ENCODE data around the gene RCC1. TPM values are rescaled to one million over a fixed set of nuclear protein-coding genes. Genes with fewer than 3 reads are reported as not detected.
A peak's percentile ranks its signal among the peaks of the same experiment; 100 is the strongest.
"Not testable (repeated sequence)": the region's sequence is repeated elsewhere in the genome, so short reads cannot be mapped to it uniquely, and the experiment has no call there.

RCC1 gene
- total and polyA plus RNA-seq, 4 donors, result 9.0 to 17.0 (median 9.5) TPM

DNA sequence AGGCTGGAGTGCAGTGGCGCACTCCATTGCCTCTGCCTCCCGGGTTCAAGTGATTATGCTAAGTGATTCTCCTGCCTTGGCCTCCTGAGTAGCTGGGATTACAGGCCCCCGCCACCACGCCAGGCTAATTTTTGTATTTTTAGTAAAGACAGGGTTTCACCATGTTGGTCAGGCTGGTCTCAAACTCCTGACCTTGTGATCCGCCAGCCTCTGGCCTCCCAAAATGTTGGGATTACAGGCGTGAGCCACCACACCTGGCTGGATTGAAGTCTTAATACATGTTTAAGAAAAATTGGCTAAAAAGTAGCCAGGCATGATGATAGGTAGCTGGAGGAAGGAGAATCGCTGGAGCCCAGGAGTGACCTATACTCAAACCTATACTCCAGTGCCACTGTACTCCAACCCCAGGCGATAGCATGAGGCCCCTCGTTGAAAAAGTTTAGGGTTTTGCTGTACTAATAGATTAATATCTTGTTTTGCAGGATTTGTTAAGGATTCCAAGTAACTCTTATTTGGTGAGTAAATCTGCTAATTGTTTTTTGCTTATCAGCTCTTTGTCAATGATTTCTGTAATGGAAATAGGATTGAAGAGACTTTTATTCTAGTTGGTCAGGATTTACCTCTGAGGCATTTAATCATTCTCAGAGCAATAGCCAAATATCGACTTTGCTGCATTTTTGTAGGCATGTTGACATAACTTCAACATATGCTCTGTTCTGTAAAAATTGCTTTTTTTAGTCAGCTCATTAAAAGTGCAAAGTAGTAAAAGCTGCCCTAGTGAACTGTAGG, 2.0 kb downstream of the RCC1 start:
- H3K27me3 ChIP-seq (ENCODE audit: control insufficient read depth in 1 of 2, insufficient read depth in 2 of 2, low read length in 1 of 2), result no peaks in the 10 kb centered on the region
- ATAC-seq (ENCODE audit: low FRiP score), result no peak
- no peaks in the 10 kb centered on the region for H3K9me3 ChIP-seq (ENCODE audit: control insufficient read depth, low read length)
- peak overlapping the region in 1 of 2 donors; percentile 38 for H3K27ac ChIP-seq (ENCODE audit: low read depth in 1 of 2, low read length in 2 of 2)
- 45 to 56% methylated on average over 10 of the region's 10 CpGs for WGBS, 2 donors
- peak in 1 of 2 donors; percentile 17 for DNase-seq
- H3K4me3 ChIP-seq (ENCODE audit: low read length in 2 of 2), result no peak overlapping the region
- intact Hi-C loops (cut with DNase I), result loop anchor here (5.0 to 10.0 kb wide), 3 partner anchors 73 to 143 kb away; partner anchors contain the start of gene PHACTR4 (in 1 of the 2)
- peaks cover 3 to 5% of the 10 kb centered on the region in 2 donors for H3K36me3 ChIP-seq (ENCODE audit: control insufficient read depth in 1 of 2, insufficient read depth in 2 of 2, low read length in 1 of 2)
- H3K4me1 ChIP-seq (ENCODE audit: control insufficient read depth in 1 of 2, insufficient read depth in 2 of 2, low read length in 2 of 2), result no peaks in the 10 kb centered on the region

DNA sequence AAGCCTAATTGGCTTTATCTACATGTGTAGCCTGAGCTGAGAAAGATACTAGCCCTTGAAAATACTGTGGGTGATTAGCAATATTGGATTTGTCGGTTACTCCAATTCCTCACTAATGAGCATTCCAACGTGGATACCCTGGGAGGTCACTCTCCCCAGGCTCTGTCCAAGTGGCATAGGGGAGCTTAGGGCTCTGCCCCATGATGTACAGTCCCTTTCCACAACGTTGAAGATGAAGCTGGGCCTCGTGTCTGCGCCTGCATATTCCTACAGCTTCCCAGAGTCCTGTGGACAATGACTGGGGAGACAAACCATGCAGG, 2.6 kb downstream of the RCC1 start:
- ATAC-seq (ENCODE audit: low FRiP score) (no peak), DNase-seq (peak in 1 of 2 donors; percentile 28)
- Histone ChIP-seq H3K36me3 (ENCODE audit: control insufficient read depth in 1 of 2, insufficient read depth in 2 of 2, low read length in 1 of 2) (peaks cover 3 to 5% of the 10 kb centered on the region in 2 donors), H3K4me3 (ENCODE audit: low read length in 2 of 2) (no peak overlapping the region), H3K27me3 (ENCODE audit: control insufficient read depth in 1 of 2, insufficient read depth in 2 of 2, low read length in 1 of 2) (no peaks in the 10 kb centered on the region), H3K27ac (ENCODE audit: low read depth in 1 of 2, low read length in 2 of 2) (peak overlapping the region in 1 of 2 donors; percentile 17), H3K4me1 (ENCODE audit: control insufficient read depth in 1 of 2, insufficient read depth in 2 of 2, low read length in 2 of 2) (no peaks in the 10 kb centered on the region), H3K9me3 (ENCODE audit: control insufficient read depth, low read length) (no peaks in the 10 kb centered on the region)
- WGBS, 2 donors, result 45 to 48% methylated on average over 5 of the region's 5 CpGs
- intact Hi-C loops (cut with DNase I), result loop anchor here (5.0 to 10.0 kb wide), 3 partner anchors 74 to 144 kb away; partner anchors contain the start of gene PHACTR4 (in 1 of the 2)

DNA sequence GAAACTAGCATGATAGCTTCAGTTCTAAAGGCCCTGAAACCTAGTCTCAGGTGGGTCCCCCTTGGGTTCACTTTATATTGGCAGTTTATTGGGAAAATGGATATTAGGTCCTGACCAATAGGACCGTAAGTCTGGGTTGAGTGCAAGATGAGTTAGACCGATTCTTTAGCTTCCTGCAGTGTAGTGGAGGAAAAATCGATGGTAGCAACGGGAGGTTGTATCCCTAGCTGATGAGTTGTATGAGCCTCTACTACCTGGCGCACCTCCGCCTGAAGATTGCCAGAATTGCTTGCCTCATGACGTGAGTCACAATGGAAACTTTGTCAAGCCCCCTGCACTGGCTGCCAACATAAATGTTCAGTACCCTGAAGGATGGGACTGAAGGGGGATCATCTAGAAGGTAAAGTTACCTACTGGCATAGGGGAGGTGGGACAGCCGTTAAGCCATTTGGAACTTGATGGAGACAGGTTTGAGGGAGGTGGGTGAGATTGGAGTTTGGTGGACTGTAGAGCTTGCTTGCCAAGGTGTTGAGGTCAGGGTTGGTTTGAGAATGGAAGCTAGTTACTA, 3.9 kb downstream of the RCC1 start:
- H3K36me3 ChIP-seq (ENCODE audit: control insufficient read depth in 1 of 2, insufficient read depth in 2 of 2, low read length in 1 of 2), result peaks cover 3 to 7% of the 10 kb centered on the region in 2 donors
- WGBS, 2 donors, result 73 to 74% methylated on average over 8 of the region's 8 CpGs
- no peaks in the 10 kb centered on the region for H3K4me1 ChIP-seq (ENCODE audit: control insufficient read depth in 1 of 2, insufficient read depth in 2 of 2, low read length in 2 of 2)
- no peak overlapping the region for H3K4me3 ChIP-seq (ENCODE audit: low read length in 2 of 2)
- no peaks in the 10 kb centered on the region for H3K9me3 ChIP-seq (ENCODE audit: control insufficient read depth, low read length)
- DNase-seq (peak in 1 of 2 donors; percentile 55), ATAC-seq (ENCODE audit: low FRiP score) (no peak)
- intact Hi-C loops (cut with DNase I), result loop anchor here (5.0 to 10.0 kb wide), 4 partner anchors 73 to 375 kb away; partner anchors contain the start of gene PHACTR4 (in 1 of the 2)
- H3K27ac ChIP-seq (ENCODE audit: low read depth in 1 of 2, low read length in 2 of 2), result no peak overlapping the region
- H3K27me3 ChIP-seq (ENCODE audit: control insufficient read depth in 1 of 2, insufficient read depth in 2 of 2, low read length in 1 of 2), result no peaks in the 10 kb centered on the region

DNA sequence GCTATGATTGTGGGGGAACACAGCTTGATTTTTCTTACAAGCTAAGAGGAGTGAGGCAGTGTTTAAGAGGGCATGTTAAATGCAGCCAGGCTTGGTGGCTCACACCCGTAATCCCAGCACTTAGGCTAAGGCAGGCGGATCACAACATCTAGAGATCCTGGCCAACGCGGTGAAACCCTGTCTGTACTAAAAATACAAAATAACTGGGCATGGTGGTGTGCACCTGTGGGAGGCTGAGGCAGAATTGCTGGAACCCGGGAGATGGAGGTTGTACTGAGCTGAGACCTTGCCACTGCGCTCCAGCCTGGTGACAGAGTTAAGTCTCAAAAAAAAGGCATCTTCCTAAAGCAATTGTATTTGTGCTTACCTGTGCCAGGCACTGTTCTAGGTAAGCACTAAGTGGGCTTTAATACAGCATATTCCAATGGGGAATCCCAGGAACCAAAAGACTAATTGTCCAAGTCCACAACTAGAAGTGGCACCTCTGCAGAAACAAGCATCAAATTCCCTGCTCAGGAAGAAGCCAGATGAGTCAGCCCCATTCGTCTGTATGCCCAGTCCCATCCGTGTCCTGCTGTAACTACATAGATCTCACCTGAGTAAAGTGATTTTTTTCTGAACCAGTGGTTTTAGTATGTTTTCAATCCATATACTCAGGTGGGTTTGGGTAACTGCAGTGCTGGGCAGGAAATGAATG, 4.6 kb downstream of the RCC1 start:
- peaks cover 3 to 7% of the 10 kb centered on the region in 2 donors for H3K36me3 ChIP-seq (ENCODE audit: control insufficient read depth in 1 of 2, insufficient read depth in 2 of 2, low read length in 1 of 2)
- H3K4me1 ChIP-seq (ENCODE audit: control insufficient read depth in 1 of 2, insufficient read depth in 2 of 2, low read length in 2 of 2), result no peaks in the 10 kb centered on the region
- DNase-seq (peak in 1 of 2 donors; percentile 34), ATAC-seq (ENCODE audit: low FRiP score) (no peak)
- no peaks in the 10 kb centered on the region for H3K27me3 ChIP-seq (ENCODE audit: control insufficient read depth in 1 of 2, insufficient read depth in 2 of 2, low read length in 1 of 2)
- H3K9me3 ChIP-seq (ENCODE audit: control insufficient read depth, low read length), result no peaks in the 10 kb centered on the region
- 62 to 76% methylated on average over 8 of the region's 8 CpGs for WGBS, 2 donors
- intact Hi-C loops (cut with DNase I), result loop anchor here in 1 of 2 donors (10.0 kb wide), 1 partner anchor 374 kb away; no protein-coding TSS in a partner anchor
- H3K27ac ChIP-seq (ENCODE audit: low read depth in 1 of 2, low read length in 2 of 2), result no peak overlapping the region
- H3K4me3 ChIP-seq (ENCODE audit: low read length in 2 of 2), result no peak overlapping the region

DNA sequence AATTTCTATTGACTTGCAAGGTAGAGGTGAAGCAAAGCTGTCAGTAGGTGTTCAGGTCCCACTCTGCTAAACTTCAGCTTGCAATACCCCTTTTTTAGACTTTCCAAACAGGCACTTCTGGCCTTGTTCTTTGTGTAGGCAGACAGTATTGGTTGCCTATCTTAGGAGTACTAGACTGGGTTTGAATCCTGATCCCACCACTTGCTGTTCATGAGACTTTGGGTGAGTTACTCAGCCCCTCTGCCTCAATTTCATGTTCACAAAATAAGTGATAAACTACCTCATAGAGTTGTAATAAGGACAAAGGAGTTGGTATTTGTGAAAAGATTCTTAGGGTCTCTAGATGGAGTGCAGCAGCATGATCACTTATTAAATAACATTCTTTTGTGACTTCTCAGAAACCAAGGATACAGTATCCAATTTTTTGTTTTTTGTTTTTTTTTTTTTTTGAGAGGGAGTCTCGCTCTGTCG, 5.2 kb downstream of the RCC1 start:
- H3K4me3 ChIP-seq (ENCODE audit: low read length in 2 of 2), result no peak overlapping the region

DNA sequence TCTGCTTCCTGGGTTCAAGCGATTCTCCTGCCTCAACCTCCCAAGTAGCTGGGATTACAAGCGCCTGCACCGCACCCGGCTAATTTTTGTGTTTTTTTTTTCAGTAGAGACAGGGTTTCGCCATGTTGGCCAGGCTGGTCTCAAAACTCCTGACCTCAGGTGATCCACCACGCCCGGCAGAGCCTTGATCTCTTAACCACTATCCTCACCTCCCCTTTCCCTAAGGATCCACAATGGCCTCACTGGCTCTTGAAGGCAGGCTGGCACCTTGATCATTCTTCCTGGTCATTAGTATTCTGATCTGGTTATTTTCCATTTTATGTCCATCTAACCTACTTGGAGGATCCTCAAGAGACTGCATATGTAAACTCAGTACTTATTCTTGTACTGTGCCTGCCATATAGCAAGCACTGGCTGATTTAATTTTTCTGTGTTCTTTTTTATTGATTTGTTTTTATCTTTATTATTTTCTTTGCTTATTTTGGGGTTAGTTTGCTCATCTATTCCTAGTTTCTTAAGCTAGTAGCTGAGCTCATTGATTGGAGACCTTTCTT, 6.3 kb downstream of the RCC1 start:
- H3K4me3 ChIP-seq (ENCODE audit: low read length in 2 of 2), result no peak overlapping the region
- ATAC-seq (ENCODE audit: low FRiP score) (no peak), DNase-seq (peak in 1 of 2 donors; percentile 26)
- H3K4me1 ChIP-seq (ENCODE audit: control insufficient read depth in 1 of 2, insufficient read depth in 2 of 2, low read length in 2 of 2), result no peaks in the 10 kb centered on the region
- no peaks in the 10 kb centered on the region for H3K9me3 ChIP-seq (ENCODE audit: control insufficient read depth, low read length)
- H3K27me3 ChIP-seq (ENCODE audit: control insufficient read depth in 1 of 2, insufficient read depth in 2 of 2, low read length in 1 of 2), result no peaks in the 10 kb centered on the region
- H3K36me3 ChIP-seq (ENCODE audit: control insufficient read depth in 1 of 2, insufficient read depth in 2 of 2, low read length in 1 of 2), result peaks cover 3 to 7% of the 10 kb centered on the region in 2 donors
- intact Hi-C loops (cut with DNase I), result loop anchor here in 1 of 2 donors (10.0 kb wide), 1 partner anchor 373 kb away; no protein-coding TSS in a partner anchor
- 88 to 92% methylated on average over 7 of the region's 7 CpGs for WGBS, 2 donors
- no peak overlapping the region for H3K27ac ChIP-seq (ENCODE audit: low read depth in 1 of 2, low read length in 2 of 2)

More for the DNA sequence above, 5.2 kb downstream of the RCC1 start:
- WGBS, 2 donors, result 82 to 87% methylated on average over 2 of the region's 2 CpGs
- Histone ChIP-seq H3K27ac (ENCODE audit: low read depth in 1 of 2, low read length in 2 of 2) (no peak overlapping the region), H3K4me1 (ENCODE audit: control insufficient read depth in 1 of 2, insufficient read depth in 2 of 2, low read length in 2 of 2) (no peaks in the 10 kb centered on the region), H3K36me3 (ENCODE audit: control insufficient read depth in 1 of 2, insufficient read depth in 2 of 2, low read length in 1 of 2) (peaks cover 3 to 7% of the 10 kb centered on the region in 2 donors), H3K27me3 (ENCODE audit: control insufficient read depth in 1 of 2, insufficient read depth in 2 of 2, low read length in 1 of 2) (no peaks in the 10 kb centered on the region), H3K9me3 (ENCODE audit: control insufficient read depth, low read length) (no peaks in the 10 kb centered on the region)
- intact Hi-C loops (cut with DNase I), result loop anchor here in 1 of 2 donors (10.0 kb wide), 1 partner anchor 374 kb away; no protein-coding TSS in a partner anchor
- ATAC-seq (ENCODE audit: low FRiP score), result no peak
- no peak for DNase-seq

DNA sequence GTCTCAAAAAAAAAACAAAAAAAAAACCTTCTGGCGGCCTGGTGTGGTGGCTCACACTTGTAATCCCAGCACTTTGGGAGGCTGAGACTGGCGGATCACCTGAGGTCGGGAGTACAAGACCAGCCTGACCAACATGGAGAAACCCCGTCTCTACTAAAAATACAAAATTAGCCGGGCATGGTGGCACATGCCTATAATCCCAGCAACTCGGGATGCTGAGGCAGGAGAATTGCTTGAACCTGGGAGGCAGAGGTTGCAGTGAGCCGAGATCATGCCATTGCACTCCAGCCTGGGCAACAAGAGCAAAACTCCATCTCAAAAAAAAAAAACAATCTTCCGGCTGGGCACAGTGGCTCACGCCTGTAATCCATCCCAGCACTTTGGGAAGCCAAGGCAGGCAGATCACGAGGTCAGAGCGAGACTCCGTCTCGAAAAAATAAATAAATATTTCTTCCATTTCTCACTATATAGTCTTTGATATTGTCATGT, 8.6 kb downstream of the RCC1 start:
- ATAC-seq (ENCODE audit: low FRiP score); H3K36me3 ChIP-seq (ENCODE audit: control insufficient read depth in 1 of 2, insufficient read depth in 2 of 2, low read length in 1 of 2); H3K27ac ChIP-seq (ENCODE audit: low read depth in 1 of 2, low read length in 2 of 2); H3K4me3 ChIP-seq (ENCODE audit: low read length in 2 of 2); H3K9me3 ChIP-seq (ENCODE audit: control insufficient read depth, low read length); H3K27me3 ChIP-seq (ENCODE audit: control insufficient read depth in 1 of 2, insufficient read depth in 2 of 2, low read length in 1 of 2); H3K4me1 ChIP-seq (ENCODE audit: control insufficient read depth in 1 of 2, insufficient read depth in 2 of 2, low read length in 2 of 2): not testable (repeated sequence)
- peak in 1 of 2 donors; percentile 9 for DNase-seq
- intact Hi-C loops (cut with DNase I), result loop anchor here in 1 of 2 donors (10.0 kb wide), 1 partner anchor 370 kb away; no protein-coding TSS in a partner anchor
- WGBS, 2 donors, result 90 to 92% methylated on average over 13 of the region's 13 CpGs

DNA sequence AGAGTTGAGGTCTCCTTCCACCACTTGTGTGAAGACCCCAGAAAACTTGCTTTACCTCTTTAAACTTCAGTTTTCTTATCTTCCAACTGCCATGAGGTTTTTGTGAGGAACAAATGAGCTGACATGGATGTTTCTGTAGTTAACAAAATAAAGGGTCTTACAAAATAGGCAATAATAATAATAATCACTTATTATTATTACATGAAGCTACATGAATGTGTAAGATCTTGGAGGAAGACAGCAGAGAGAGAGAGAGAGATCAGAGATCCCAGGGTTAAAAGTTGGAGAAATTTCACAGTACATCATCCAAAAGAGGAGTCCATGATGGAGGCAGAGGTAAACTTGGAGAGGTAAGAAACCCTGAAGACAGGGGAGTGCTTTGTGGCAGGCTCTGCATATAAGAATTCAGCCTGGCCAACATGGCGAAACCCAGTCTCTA, 10.7 kb downstream of the RCC1 start:
- DNase-seq (no peak), ATAC-seq (ENCODE audit: low FRiP score) (no peak)
- Histone ChIP-seq H3K4me3 (ENCODE audit: low read length in 2 of 2) (no peak overlapping the region), H3K36me3 (ENCODE audit: control insufficient read depth in 1 of 2, insufficient read depth in 2 of 2, low read length in 1 of 2) (peaks cover 0 to 3% of the 10 kb centered on the region in 2 donors), H3K27ac (ENCODE audit: low read depth in 1 of 2, low read length in 2 of 2) (no peak overlapping the region), H3K4me1 (ENCODE audit: control insufficient read depth in 1 of 2, insufficient read depth in 2 of 2, low read length in 2 of 2) (no peaks in the 10 kb centered on the region), H3K9me3 (ENCODE audit: control insufficient read depth, low read length) (no peaks in the 10 kb centered on the region), H3K27me3 (ENCODE audit: control insufficient read depth in 1 of 2, insufficient read depth in 2 of 2, low read length in 1 of 2) (no peaks in the 10 kb centered on the region)
- 97 to 100% methylated on average over 1 of the region's 1 CpG for WGBS, 2 donors
- intact Hi-C loops (cut with DNase I), result loop anchor here (5.0 to 10.0 kb wide), 2 partner anchors 361 to 368 kb away; no protein-coding TSS in a partner anchor

Data from aorta (tissue), 5 donors.